Right lung (tissue), 5 donors: Measurements from ENCODE around the gene CFTR. TPM values are rescaled to one million over a fixed set of nuclear protein-coding genes. Genes with fewer than 3 reads are reported as not detected.
A peak's percentile ranks its signal among the peaks of the same experiment; 100 is the strongest.

Source experiments
- DNase-seq, 2 donors: peaks; one replicate each; pipeline ENCODE4 v3.0.0-alpha.2; 2013
- polyA plus RNA-seq, 5 donors: library from polyadenylated mRNA; unstranded; fragments of 120-200 nt; gene quantifications; one replicate each; pipeline versions ENCODE4 v1.2.1 to v1.2.3, GENCODE V29; 2013; ENCODE audit warnings: inconsistent platforms in 1 of 5, low replicate concordance in 1 of 5; ENCODE audit not compliant: insufficient read length in 5 of 5, insufficient read depth in 1 of 5

The CFTR gene
- polyA plus RNA-seq, 5 donors, result 24.8 to 41.6 (median 35.0) TPM

- no peak for DNase-seq
Observed at GRCh38 chr7:117645481-117646165, 165.8 kb downstream of the CFTR start.

DNA sequence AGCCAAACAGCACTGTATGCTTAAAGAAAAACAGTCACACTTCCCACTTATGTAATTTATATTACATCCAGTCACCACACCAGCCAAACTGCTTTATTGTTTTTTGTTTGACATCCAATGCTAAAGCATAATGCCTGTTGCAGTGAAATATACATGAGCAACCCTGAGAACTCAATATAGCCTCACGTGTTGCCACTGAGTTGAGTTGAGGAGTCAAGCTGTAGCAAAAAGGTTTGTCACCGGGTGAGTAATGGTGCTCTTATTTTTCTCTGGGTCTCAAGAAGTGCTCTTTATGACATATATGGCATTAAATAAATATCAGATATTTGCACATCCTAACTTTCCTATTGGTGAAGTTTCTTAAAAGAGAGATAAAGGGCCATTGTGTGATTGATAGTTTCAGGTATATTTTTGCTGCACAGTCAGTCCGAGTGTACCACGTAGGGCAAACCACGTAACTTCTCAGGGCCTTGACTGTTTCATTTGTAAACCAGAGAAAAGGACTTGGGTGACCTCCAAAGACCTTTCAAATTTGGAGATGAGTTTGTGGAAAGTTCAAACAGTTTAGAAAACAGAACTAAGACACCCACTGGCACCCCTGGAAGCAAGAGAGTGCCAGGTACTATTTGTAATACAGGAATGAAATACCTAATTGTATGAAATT, 168.5 kb downstream of the CFTR start:
- no peak for DNase-seq

DNA sequence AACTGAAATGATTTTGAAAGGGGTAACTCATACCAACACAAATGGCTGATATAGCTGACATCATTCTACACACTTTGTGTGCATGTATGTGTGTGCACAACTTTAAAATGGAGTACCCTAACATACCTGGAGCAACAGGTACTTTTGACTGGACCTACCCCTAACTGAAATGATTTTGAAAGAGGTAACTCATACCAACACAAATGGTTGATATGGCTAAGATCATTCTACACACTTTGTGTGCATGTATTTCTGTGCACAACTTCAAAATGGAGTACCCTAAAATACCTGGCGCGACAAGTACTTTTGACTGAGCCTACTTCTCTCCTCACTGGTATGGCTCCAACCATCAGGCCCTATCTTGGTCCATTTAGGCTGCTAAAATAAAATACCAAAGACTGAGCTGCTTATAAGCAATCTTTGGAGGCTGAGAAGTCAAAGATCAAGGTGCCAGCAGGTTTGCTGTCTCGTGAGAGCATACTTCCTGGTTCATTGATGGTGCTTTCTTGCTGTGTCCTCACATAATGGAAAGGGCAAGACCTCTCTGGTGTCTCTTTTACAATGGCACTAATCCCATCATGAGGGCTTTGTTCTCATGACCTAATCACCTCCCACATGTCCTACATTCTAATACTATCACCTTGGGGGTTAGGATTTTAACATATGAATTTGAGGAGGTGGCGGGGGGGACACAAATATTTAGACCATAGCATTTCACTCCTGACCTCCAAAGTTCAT, 173.3 kb downstream of the CFTR start:
- no peak for DNase-seq

GRCh38 chr7:117654780-117655179, 175.0 kb downstream of the CFTR start:
- no peak for DNase-seq

DNA sequence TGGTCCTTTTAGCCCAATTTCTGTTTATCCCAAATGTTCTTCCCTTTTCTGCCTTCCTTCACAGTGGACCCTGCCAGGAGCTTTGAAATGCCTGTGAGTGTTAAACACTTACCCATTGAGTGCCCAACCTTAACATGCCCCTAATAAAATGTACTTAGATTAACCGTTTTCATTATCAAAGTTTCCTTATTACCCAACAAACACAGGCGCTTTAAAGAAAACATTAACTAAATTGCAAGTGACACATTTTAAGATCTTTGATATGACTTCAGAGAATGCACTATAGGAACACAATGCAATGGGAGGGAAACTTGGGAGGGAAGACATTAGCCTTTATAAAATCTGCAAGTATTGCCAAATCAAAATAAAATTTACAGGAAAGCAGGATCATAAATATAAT, 177.0 kb downstream of the CFTR start:
- no peak for DNase-seq

DNA sequence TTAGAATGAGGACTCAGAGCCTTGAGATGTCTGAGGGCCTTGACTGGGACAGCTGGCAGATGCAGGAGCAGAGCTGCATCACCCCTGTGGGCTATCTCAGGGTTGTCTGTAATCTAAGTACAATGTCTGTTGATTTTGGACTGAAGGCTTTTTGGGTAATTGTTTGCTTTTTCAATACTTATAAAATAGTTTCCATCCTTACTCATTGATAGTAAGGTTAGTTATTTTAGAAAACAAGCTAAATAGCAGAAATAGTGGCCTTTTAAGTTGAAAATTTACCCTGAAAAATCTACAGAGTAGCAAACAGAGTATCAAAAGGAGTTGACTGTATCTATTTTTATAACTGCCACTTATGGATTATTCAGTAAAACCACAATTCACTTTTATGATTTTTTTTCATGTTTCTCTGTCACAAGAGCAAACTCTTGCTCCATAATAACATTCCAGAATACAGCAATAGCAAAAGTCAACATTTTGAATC, 179.7 kb downstream of the CFTR start:
- no peak for DNase-seq

- DNase-seq, result no peak
Observed at GRCh38 chr7:117661328-117661727, 181.5 kb downstream of the CFTR start.

DNA sequence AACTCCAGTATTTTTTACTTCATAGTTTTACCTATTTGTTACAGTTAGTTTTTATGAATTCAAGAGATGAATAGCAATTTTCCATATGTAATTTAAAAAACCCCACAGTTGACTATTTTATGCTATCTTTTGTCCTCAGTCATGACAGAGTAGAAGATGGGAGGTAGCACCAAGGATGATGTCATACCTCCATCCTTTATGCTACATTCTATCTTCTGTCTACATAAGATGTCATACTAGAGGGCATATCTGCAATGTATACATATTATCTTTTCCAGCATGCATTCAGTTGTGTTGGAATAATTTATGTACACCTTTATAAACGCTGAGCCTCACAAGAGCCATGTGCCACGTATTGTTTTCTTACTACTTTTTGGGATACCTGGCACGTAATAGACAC, 184.2 kb downstream of the CFTR start:
- no peak for DNase-seq

DNA sequence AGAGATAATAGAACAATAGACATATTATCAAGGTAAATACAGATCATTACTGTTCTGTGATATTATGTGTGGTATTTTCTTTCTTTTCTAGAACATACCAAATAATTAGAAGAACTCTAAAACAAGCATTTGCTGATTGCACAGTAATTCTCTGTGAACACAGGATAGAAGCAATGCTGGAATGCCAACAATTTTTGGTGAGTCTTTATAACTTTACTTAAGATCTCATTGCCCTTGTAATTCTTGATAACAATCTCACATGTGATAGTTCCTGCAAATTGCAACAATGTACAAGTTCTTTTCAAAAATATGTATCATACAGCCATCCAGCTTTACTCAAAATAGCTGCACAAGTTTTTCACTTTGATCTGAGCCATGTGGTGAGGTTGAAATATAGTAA, 185.5 kb downstream of the CFTR start:
- DNase-seq, result no peak

DNA sequence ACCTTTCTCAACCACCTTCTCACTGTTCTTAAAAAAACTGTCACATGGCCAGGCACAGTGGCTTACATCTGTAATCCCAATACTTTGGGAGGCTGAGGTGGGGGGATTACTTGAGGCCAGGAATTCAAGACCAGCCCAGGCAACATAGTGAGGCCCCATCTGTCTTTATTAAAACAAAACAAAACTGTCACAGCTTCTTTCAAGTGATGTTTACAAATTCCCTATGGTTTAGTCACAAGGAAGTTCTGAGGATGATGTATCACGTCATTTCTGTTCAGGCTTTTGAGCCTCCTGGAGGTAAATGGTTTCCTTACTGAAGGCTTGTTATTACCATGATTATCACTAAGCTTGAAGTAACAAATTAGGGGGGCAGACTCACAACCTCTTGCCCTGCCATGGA, 186.2 kb downstream of the CFTR start:
- no peak for DNase-seq

- DNase-seq, result no peak
Observed at GRCh38 chr7:117666689-117667088, 186.9 kb downstream of the CFTR start.

- no peak for DNase-seq
Observed at GRCh38 chr7:117667456-117667855, 187.6 kb downstream of the CFTR start.

DNA sequence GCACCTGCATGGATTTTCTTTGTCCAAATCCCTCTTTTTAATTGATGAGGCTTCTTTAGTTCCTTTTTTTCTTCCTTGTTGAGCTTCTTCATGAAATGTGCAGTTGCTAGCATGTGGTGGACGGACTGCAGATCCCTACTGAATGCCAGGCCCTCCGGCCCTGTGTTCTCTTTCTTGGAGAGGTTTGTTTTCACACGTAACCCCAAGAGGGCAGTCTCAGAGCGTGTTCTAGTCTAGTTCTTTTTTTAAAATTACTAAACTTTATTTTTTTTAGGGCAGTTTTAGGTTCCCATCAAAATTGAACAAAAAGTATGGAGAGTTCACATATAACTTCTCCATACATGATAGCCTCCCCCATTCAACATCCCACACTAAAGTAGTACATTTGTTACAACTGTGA, 190.0 kb downstream of the CFTR start:
- no peak for DNase-seq

DNA sequence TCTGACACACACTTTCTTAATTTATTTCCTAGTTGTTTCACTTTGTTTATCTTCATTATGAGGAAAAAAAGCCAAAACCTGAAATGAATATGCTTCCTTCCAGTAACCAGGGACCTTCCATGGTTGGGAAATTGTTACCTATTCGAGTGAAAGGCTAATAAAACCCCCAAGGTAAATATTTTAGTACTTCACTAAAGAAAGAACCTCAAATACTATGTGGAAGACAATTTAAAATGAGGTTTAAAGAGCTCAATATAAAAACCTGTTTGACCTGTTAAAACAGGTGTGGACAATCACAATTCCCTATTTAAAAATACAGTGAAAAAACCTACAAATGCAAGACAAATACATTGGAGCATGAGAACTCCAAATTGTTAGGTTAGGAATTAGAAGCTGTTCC, 192.6 kb downstream of the CFTR start:
- DNase-seq, result no peak

DNA sequence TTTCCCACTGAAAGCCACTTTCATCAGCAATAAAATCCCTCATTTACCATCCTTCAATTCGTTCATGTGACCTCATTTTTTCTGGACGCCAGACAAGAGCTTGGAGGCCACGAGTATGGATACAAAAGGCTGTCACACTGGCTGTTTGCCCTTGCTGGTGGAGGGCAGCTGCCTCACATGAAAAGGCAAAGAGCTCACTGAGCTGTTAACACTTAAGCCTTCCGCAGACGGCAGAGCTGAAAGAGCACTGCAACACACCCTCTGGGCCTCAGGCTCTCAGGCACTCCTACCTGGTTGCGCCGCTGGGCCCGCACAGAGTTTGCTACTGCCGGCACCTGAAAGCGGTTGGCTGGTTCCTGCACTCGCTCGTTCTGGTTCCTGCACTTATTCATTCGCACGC, 193.5 kb downstream of the CFTR start:
- DNase-seq, result peak; percentile 38 to 42

GRCh38 chr7:117673839-117674238, 194.0 kb downstream of the CFTR start:
- DNase-seq, result no peak

DNA sequence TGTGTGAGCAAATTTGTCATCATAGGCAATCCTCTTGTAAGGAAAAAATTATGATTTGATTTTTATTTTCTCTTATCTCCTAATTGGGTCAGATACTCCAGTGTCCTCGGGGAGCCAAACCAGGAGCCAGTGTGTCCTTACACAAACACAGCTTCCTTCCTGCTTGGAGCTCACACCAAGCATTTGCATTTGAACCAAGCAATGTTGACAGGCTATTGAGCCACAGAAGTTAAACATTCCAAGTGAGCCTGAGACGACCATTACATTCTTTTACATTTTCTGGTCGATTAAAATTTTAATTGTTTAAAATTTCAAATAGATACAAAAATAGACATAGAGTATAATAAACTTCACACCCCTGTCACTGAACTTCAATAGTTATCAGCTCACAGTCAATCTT, 194.8 kb downstream of the CFTR start:
- DNase-seq, result no peak

DNA sequence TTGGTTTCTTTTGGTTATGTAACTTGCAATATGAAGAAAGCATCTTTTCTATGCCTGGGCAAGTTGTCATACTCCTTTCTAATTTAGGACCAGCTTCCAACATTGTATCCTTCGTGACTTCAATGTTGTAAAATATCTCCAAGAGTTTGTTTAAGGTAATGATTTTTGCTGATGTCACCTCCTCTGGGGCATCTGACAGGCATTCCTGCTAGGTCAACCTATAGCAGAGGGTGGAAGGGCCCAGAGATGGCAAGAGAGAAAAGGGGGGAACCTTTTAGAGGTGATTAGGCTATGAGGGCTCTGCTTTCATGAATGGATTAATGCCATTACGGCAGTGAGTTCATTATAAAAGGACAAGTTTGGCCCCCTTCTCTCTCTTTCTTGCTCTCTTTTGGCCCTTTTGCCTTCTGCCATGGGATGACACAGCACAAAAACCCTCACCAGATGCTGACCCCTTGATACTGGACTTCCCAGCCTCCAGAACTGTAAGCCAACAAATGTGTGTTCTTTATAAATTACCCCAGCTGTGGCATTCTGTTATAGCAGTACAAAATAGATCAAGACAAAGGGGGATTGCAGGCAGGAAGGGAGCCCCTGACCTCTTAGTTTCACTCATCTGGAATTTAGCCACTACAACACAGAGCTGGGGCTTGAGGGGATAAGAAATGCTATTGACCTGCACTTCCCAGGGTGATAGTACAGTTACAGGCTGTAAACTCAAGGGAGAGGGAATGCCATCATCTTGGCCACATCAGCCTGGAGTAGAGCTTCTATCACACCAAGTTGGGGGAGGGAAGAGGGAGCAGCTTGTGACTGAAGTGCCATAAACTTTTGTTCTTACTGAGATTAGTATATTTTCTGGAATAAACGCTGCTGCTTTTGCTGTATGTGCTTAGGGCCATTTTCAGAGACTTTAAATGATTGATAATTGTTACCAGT, 195.9 kb downstream of the CFTR start:
- no peak for DNase-seq

DNA sequence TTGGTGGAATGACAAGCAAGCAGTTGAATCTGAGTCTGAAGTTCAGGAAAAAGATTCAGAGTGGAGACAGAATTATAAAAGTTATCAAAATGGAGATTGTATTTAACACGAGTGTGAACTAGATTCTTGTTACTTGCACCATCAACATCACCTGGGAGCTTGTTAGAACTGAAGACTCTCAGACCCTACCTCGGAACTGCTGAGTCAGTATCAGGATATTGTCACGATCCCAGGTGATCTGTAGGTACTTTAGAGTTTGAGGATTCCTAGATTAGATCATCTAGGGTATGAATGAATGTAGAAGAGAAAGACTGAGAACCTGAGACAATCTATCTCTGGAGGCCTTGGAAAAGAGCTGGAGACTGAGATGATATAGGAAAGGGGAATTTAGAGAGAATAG, 199.3 kb downstream of the CFTR start:
- DNase-seq, result no peak

GRCh38 chr7:117682681-117683385, 203.0 kb downstream of the CFTR start:
- DNase-seq, result no peak
